H9 (cell line): ENCODE data around the gene KAZN. TPM values are rescaled to one million over a fixed set of nuclear protein-coding genes. Genes with fewer than 3 reads are reported as not detected.

Source experiments
- DNase-seq: peaks from one replicate; pipeline ENCODE4 v3.0.0-alpha.2; 2017
- H2AFZ ChIP-seq: one replicate; pipeline ENCODE4 v1.6.1; 2013; ENCODE audit warnings: mild to moderate bottlenecking, low read length, control low read depth, moderate library complexity
- H2AK5ac ChIP-seq: 2 replicates; pipeline ENCODE4 v1.6.1; 2013; ENCODE audit warnings: low read length, control low read depth, mixed read lengths; ENCODE audit not compliant: insufficient read length
- H2BK120ac ChIP-seq: one replicate; pipeline ENCODE4 v1.6.1; 2013; ENCODE audit warnings: low read depth, mild to moderate bottlenecking, low read length, control low read depth, inconsistent platforms; ENCODE audit not compliant: poor library complexity, severe bottlenecking
- H2BK12ac ChIP-seq: 2 replicates; pipeline ENCODE4 v1.6.1; 2013; ENCODE audit warnings: low read length, control low read depth, mixed read lengths, low read depth; ENCODE audit not compliant: insufficient read length
- H2BK15ac ChIP-seq: 2 replicates; pipeline ENCODE4 v1.6.1; 2013; ENCODE audit warnings: low read depth, low read length, control low read depth
- H2BK20ac ChIP-seq: one replicate; pipeline ENCODE4 v1.6.1; 2013; ENCODE audit warnings: low read depth, mild to moderate bottlenecking, low read length, control low read depth, inconsistent platforms; ENCODE audit not compliant: poor library complexity, severe bottlenecking
- H2BK5ac ChIP-seq: 2 replicates; pipeline ENCODE4 v1.6.1; 2013; ENCODE audit warnings: low read length, control low read depth, mixed read lengths; ENCODE audit not compliant: insufficient read length
- H3K14ac ChIP-seq: 2 replicates; pipeline ENCODE4 v1.6.1; 2013; ENCODE audit warnings: low read length, control low read depth; ENCODE audit not compliant: insufficient read depth
- H3K18ac ChIP-seq: 2 replicates; pipeline ENCODE4 v1.6.1; 2013; ENCODE audit warnings: low read depth, mild to moderate bottlenecking, mixed read lengths, low read length, control low read depth; ENCODE audit not compliant: insufficient read length
- H3K23ac ChIP-seq: 2 replicates; pipeline ENCODE4 v1.6.1; 2013; ENCODE audit warnings: low read length, control low read depth, mixed read lengths, low read depth; ENCODE audit not compliant: insufficient read length
- H3K23me2 ChIP-seq: 2 replicates; pipeline ENCODE4 v1.6.1; 2013; ENCODE audit warnings: low read depth, mild to moderate bottlenecking, mixed read lengths, low read length, control low read depth; ENCODE audit not compliant: insufficient read length, poor library complexity, severe bottlenecking
- H3K27ac ChIP-seq: 2 replicates; pipeline ENCODE4 v1.5.1; 2013; ENCODE audit warnings: low read length, control low read depth, mixed read lengths, low read depth; ENCODE audit not compliant: insufficient read length
- H3K27me3 ChIP-seq: 2 replicates; pipeline ENCODE4 v1.6.1; 2013; ENCODE audit warnings: low read length, control low read depth, inconsistent platforms; ENCODE audit not compliant: insufficient read depth
- H3K4ac ChIP-seq: 2 replicates; pipeline ENCODE4 v1.6.1; 2013; ENCODE audit warnings: low read depth, mild to moderate bottlenecking, control low read depth, inconsistent platforms, low read length, moderate library complexity
- H3K4me1 ChIP-seq: 2 replicates; pipeline ENCODE4 v1.6.1; 2013; ENCODE audit warnings: low read length, control low read depth, inconsistent platforms; ENCODE audit not compliant: insufficient read depth
- H3K4me2 ChIP-seq: 2 replicates; pipeline ENCODE4 v1.6.1; 2013; ENCODE audit warnings: low read length, control low read depth, mixed read lengths; ENCODE audit not compliant: insufficient read length, insufficient read depth
- H3K56ac ChIP-seq: 2 replicates; pipeline ENCODE4 v1.6.1; 2013; ENCODE audit warnings: low read depth, mild to moderate bottlenecking, mixed read lengths, low read length, control low read depth; ENCODE audit not compliant: insufficient read length
- H3K79me1 ChIP-seq: 2 replicates; pipeline ENCODE4 v1.6.1; 2013; ENCODE audit warnings: low read depth, mild to moderate bottlenecking, moderate library complexity, low read length, control low read depth, inconsistent platforms; ENCODE audit not compliant: insufficient read depth, poor library complexity, severe bottlenecking
- H3K79me2 ChIP-seq: 2 replicates; pipeline ENCODE4 v1.6.1; 2013; ENCODE audit warnings: low read length, control low read depth, inconsistent platforms; ENCODE audit not compliant: insufficient read depth
- H3K9ac ChIP-seq: 2 replicates; pipeline ENCODE4 v1.6.1; 2013; ENCODE audit warnings: low read length, control low read depth, mixed read lengths; ENCODE audit not compliant: insufficient read length; ENCODE audit errors: extremely low read depth
- H3K9me3 ChIP-seq: one replicate; pipeline ENCODE4 v1.6.1; 2013; ENCODE audit warnings: low read depth, low read length, inconsistent platforms; ENCODE audit not compliant: control insufficient read depth
- H3T11ph ChIP-seq: one replicate; pipeline ENCODE4 v1.6.1; 2013; ENCODE audit warnings: mild to moderate bottlenecking, low read length, control low read depth, inconsistent platforms
- H4K20me1 ChIP-seq: one replicate; pipeline ENCODE4 v1.6.1; 2013; ENCODE audit not compliant: control insufficient read depth, insufficient read length, insufficient read depth
- H4K5ac ChIP-seq: 2 replicates; pipeline ENCODE4 v1.6.1; 2013; ENCODE audit warnings: low read depth, mild to moderate bottlenecking, mixed read lengths, low read length, control low read depth; ENCODE audit not compliant: insufficient read length
- H4K8ac ChIP-seq: replicated peaks from 2 replicates; pipeline ENCODE4 v1.6.1; 2013; ENCODE audit warnings: low read length, control low read depth, mixed read lengths, low read depth; ENCODE audit not compliant: insufficient read length
- H4K91ac ChIP-seq: 2 replicates; pipeline ENCODE4 v1.6.1; 2013; ENCODE audit warnings: low read depth, mild to moderate bottlenecking, moderate library complexity, mixed read lengths, low read length, control low read depth; ENCODE audit not compliant: insufficient read length
- H3K27ac Mint-ChIP-seq, 3 experiments: 2 replicates in 2 of 3; 3 replicates in 1 of 3; pipeline ENCODE4 v1.8.0; 2020 to 2021; ENCODE audit warnings: mixed read lengths in 3 of 3, mild to moderate bottlenecking in 1 of 3, moderate library complexity in 1 of 3
- H3K27me3 Mint-ChIP-seq: 2 replicates; pipeline ENCODE4 v1.8.0; 2021; ENCODE audit warnings: low read depth, mild to moderate bottlenecking, moderate library complexity, mixed read lengths
- H3K36me3 Mint-ChIP-seq, 3 experiments: 2 replicates in 2 of 3; 3 replicates in 1 of 3; pipeline ENCODE4 v1.8.0; 2020 to 2021; ENCODE audit warnings: low read depth in 3 of 3, mixed read lengths in 3 of 3; ENCODE audit not compliant: insufficient read depth in 1 of 3
- H3K4me1 Mint-ChIP-seq, 2 experiments: 2 replicates each; pipeline ENCODE4 v1.8.0; 2020; ENCODE audit warnings: mixed read lengths in 2 of 2
- H3K4me3 Mint-ChIP-seq, 2 experiments: 2 replicates in 1 of 2; 3 replicates in 1 of 2; pipeline ENCODE4 v1.8.0; 2020 to 2021; ENCODE audit warnings: mild to moderate bottlenecking in 2 of 2, mixed read lengths in 2 of 2, moderate library complexity in 1 of 2
- H3K9me3 Mint-ChIP-seq, 2 experiments: 2 replicates in 1 of 2; 3 replicates in 1 of 2; pipeline ENCODE4 v1.8.0; 2020; ENCODE audit warnings: mild to moderate bottlenecking in 2 of 2, mixed read lengths in 2 of 2, moderate library complexity in 1 of 2
- CTCF ChIP-seq: fragments of 200-600 bp; sonication (generic); conservative IDR thresholded peaks from 3 replicates; pipeline ENCODE4 v1.8.0; 2021; ENCODE audit warnings: antibody characterized with exemption, mild to moderate bottlenecking
- WGBS: extraction: QIAGEN DNeasy Blood & Tissue Kit; methylation state at CpG from one replicate; pipeline ENCODE4 v1.1.7; 2013; ENCODE audit warnings: missing lambda C conversion rate, low lambda C conversion rate, mixed read lengths; ENCODE audit not compliant: insufficient read length; ENCODE audit errors: extremely low coverage; 5-methylcytosine and 5-hydroxymethylcytosine counted together
- total RNA-seq: library from RNA; stranded (reverse); gene quantifications from 2 replicates; pipeline ENCODE4 v1.2.1, GENCODE V29; 2021

The KAZN gene
- total RNA-seq, 1 experiment from 2014 or later: 7.6 TPM

- H3K27ac Mint-ChIP-seq: no peak overlapping the region
- H3K27me3 Mint-ChIP-seq: no peaks in the 10 kb centered on the region
- H4K5ac ChIP-seq: no peak overlapping the region
- H3K9me3 ChIP-seq: no peaks in the 10 kb centered on the region
- H3K18ac ChIP-seq: no peak overlapping the region
- H2BK15ac ChIP-seq: no peak overlapping the region
- no CpG with 5 or more reads among the region's 16 CpGs for WGBS
- H3K4me1 ChIP-seq: no peaks in the 10 kb centered on the region; the same call in 1 of the 2 replicates
- DNase-seq: no peak
- H3K27ac ChIP-seq: no peak overlapping the region
- H2BK12ac ChIP-seq: no peak overlapping the region
- no peak overlapping the region for H2BK120ac ChIP-seq
- H4K20me1 ChIP-seq: no peaks in the 10 kb centered on the region
- no peaks in the 10 kb centered on the region for H3K27me3 ChIP-seq
- no peak for TF ChIP-seq CTCF
- H3K4me2 ChIP-seq: no peak overlapping the region
- no peak overlapping the region for H4K8ac ChIP-seq
- H3K23me2 ChIP-seq: no peaks in the 10 kb centered on the region
- no peak overlapping the region for H3T11ph ChIP-seq
- no peaks in the 10 kb centered on the region for H3K36me3 Mint-ChIP-seq
- H3K56ac ChIP-seq: no peak overlapping the region
- H3K9me3 Mint-ChIP-seq: no peaks in the 10 kb centered on the region
- no peak overlapping the region; a peak in 1 of 5 replicates for H3K4me3 Mint-ChIP-seq
- no peak overlapping the region for H4K91ac ChIP-seq
- H2AK5ac ChIP-seq: peak overlapping the region; percentile 77
- no peak overlapping the region for H3K23ac ChIP-seq
- H3K4ac ChIP-seq: no peak overlapping the region
- no peak overlapping the region for H3K14ac ChIP-seq
- no peak overlapping the region for H2BK20ac ChIP-seq
- no peak overlapping the region for H2BK5ac ChIP-seq
- H2AFZ ChIP-seq: no peak overlapping the region
- no peaks in the 10 kb centered on the region for H3K79me2 ChIP-seq
- H3K9ac ChIP-seq: no peak overlapping the region
- peaks cover 8 to 13% of the 10 kb centered on the region in 2 experiments for H3K4me1 Mint-ChIP-seq
- no peaks in the 10 kb centered on the region for H3K79me1 ChIP-seq
Observed at GRCh38 chr1:15034656-15035055, 436.2 kb downstream of the KAZN start.
